ENCODE results near the gene GRIK1.

GRIK1 gene

DNA sequence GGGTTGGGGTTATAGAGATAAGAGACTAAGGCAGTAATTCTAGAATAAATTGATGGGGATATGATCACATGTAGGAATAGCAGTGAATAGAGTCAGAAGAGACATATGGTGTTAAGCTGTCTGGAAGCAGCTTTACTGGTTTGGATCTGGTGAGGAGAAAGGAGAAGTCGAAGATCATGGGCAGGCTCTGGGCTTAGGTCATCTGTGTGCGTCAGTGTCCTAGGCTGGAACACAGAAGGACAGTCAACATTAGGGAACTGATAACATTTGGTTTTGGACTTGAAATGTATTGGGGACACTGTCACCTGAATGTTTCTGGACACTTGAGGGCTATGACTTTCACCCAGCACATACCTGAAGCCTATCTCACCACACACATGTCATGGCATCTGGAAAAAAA is 13.9 kb upstream of the GRIK1 start:
- DNase-seq (ENCODE audit: low read depth, low spot score) = no peak
- no peaks in the 10 kb centered on the region for H3K9me3 ChIP-seq (ENCODE audit: low read depth, low read length)
- H3K36me3 ChIP-seq (ENCODE audit: insufficient read depth, low read length) = no peaks in the 10 kb centered on the region
- H3K9ac ChIP-seq (ENCODE audit: insufficient read length) = no peak overlapping the region
- no peak overlapping the region for H3K4me3 ChIP-seq
- no peak overlapping the region for H3K27ac ChIP-seq
- no peak for TF ChIP-seq POLR2AphosphoS5 (IDR thresholded peaks at IDR 0.05; ENCODE audit: borderline replicate concordance, low read depth, low read length)
- TF ChIP-seq EZH2 (IDR thresholded peaks at IDR 0.05) = no peak
- no peak for TF ChIP-seq FOXP2 (optimal IDR thresholded peaks at IDR 0.05; ENCODE audit: control extremely low read depth, extremely low read length, insufficient read depth)

DNA sequence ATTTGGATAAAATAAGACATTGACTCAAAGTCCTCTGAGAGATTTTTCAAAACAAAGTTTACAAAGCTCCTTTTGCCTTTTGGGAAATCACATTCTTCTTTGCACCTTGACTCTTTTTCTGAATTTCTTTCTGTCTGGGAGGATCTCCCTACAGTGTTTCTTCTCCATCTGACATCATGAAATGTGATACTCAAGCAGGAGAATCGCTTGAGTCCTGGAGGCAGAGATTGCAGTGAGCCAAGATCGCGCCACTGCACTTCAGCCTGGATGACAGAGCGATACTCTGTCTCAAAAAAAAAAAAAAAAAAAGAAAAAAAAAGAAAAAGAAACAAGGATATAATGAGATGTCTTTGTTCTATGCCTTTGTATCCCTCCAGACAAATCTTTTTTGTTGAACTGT is 13.3 kb upstream of the GRIK1 start:
- no peak for DNase-seq (ENCODE audit: low read depth, low spot score)
- TF ChIP-seq POLR2AphosphoS5 (IDR thresholded peaks at IDR 0.05; ENCODE audit: borderline replicate concordance, low read depth, low read length) (no peak), EZH2 (IDR thresholded peaks at IDR 0.05) (no peak), FOXP2 (optimal IDR thresholded peaks at IDR 0.05; ENCODE audit: control extremely low read depth, extremely low read length, insufficient read depth) (no peak)
- Histone ChIP-seq H3K9ac (ENCODE audit: insufficient read length) (no peak overlapping the region), H3K9me3 (ENCODE audit: low read depth, low read length) (no peaks in the 10 kb centered on the region), H3K4me3 (no peak overlapping the region), H3K27ac (no peak overlapping the region), H3K36me3 (ENCODE audit: insufficient read depth, low read length) (no peaks in the 10 kb centered on the region)

DNA sequence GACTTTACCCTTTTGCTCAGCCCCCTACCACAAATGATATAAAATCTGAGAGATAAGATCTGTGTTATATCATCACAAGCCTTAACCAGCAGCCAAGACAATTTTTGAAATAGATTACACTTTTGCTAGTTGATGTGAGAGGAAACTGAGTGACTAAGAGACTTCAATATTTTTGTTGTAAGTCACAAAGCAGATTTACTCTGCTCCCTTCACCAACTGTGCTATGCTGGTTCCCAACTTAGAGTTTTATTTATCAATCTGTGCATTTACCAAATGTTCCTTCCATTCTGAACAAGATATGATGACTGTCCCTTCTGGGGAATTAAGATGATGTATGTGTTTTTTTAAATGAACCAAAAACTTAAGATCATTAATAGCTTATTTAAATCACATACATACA is 12.1 kb upstream of the GRIK1 start:
- no peaks in the 10 kb centered on the region for H3K9me3 ChIP-seq (ENCODE audit: low read depth, low read length)
- no peak overlapping the region for H3K9ac ChIP-seq (ENCODE audit: insufficient read length)
- no peak for DNase-seq (ENCODE audit: low read depth, low spot score)
- TF ChIP-seq POLR2AphosphoS5 (IDR thresholded peaks at IDR 0.05; ENCODE audit: borderline replicate concordance, low read depth, low read length) (no peak), FOXP2 (optimal IDR thresholded peaks at IDR 0.05; ENCODE audit: control extremely low read depth, extremely low read length, insufficient read depth) (no peak), EZH2 (IDR thresholded peaks at IDR 0.05) (no peak)
- H3K4me3 ChIP-seq = no peak overlapping the region
- H3K36me3 ChIP-seq (ENCODE audit: insufficient read depth, low read length) = no peaks in the 10 kb centered on the region
- no peak overlapping the region for H3K27ac ChIP-seq

GRCh38 chr21:29949991-29950390 is 10.2 kb upstream of the GRIK1 start:
- Histone ChIP-seq H3K4me3 (no peak overlapping the region), H3K36me3 (ENCODE audit: insufficient read depth, low read length) (no peaks in the 10 kb centered on the region), H3K9me3 (ENCODE audit: low read depth, low read length) (no peaks in the 10 kb centered on the region), H3K27ac (no peak overlapping the region), H3K9ac (ENCODE audit: insufficient read length) (no peak overlapping the region)
- DNase-seq (ENCODE audit: low read depth, low spot score) = no peak
- TF ChIP-seq POLR2AphosphoS5 (IDR thresholded peaks at IDR 0.05; ENCODE audit: borderline replicate concordance, low read depth, low read length) = no peak
- TF ChIP-seq EZH2 (IDR thresholded peaks at IDR 0.05) = no peak
- TF ChIP-seq FOXP2 (optimal IDR thresholded peaks at IDR 0.05; ENCODE audit: control extremely low read depth, extremely low read length, insufficient read depth) = no peak

DNA sequence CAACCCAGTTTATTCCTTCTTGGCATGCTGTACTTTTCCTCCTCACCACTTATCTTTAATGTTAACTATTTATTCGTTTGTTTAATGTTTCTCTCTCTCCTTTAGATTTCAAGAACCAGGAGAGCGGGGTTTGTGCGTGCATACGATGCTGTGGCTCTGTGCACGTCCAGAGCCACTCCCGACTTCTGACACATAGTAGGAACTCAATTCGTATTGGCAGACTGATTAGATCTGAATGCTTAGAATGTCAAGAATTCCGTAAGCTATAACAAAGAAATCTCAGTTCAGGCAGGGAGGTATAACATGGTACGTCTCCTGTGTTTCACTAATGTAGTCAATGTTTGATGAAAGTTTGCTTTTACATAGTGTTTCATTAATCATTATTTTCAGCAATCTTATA is 7.3 kb upstream of the GRIK1 start:
- H3K36me3 ChIP-seq (ENCODE audit: insufficient read depth, low read length) = no peaks in the 10 kb centered on the region
- H3K9me3 ChIP-seq (ENCODE audit: low read depth, low read length) = no peaks in the 10 kb centered on the region
- no peak for DNase-seq (ENCODE audit: low read depth, low spot score)
- no peak overlapping the region for H3K27ac ChIP-seq
- TF ChIP-seq EZH2 (IDR thresholded peaks at IDR 0.05) (no peak), POLR2AphosphoS5 (IDR thresholded peaks at IDR 0.05; ENCODE audit: borderline replicate concordance, low read depth, low read length) (no peak), FOXP2 (optimal IDR thresholded peaks at IDR 0.05; ENCODE audit: control extremely low read depth, extremely low read length, insufficient read depth) (no peak)
- no peak overlapping the region for H3K9ac ChIP-seq (ENCODE audit: insufficient read length)
- no peak overlapping the region for H3K4me3 ChIP-seq

DNA sequence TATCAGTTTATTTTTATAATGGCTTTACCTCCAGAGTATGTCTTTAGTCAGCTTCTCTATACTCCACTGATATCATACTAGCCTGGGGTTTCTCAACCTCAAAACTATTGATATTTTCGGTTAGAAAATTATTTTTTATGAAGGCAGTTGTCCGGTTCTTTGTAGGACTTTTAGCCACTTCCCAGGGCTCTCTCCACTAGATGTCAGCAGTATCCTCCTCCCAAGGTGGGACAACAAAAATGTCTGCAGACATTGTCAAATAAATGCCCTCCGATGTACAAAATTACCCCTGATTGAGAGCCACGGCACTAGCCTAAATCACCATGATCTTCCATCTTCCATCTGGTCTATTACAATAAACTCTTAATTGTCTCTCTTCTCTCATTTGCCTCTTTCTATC is 4.1 kb upstream of the GRIK1 start:
- H3K36me3 ChIP-seq (ENCODE audit: insufficient read depth, low read length) = no peaks in the 10 kb centered on the region
- no peak overlapping the region for H3K9ac ChIP-seq (ENCODE audit: insufficient read length)
- TF ChIP-seq POLR2AphosphoS5 (IDR thresholded peaks at IDR 0.05; ENCODE audit: borderline replicate concordance, low read depth, low read length) (no peak), FOXP2 (optimal IDR thresholded peaks at IDR 0.05; ENCODE audit: control extremely low read depth, extremely low read length, insufficient read depth) (no peak), EZH2 (IDR thresholded peaks at IDR 0.05) (no peak)
- DNase-seq (ENCODE audit: low read depth, low spot score) = no peak
- no peak overlapping the region for H3K4me3 ChIP-seq
- no peaks in the 10 kb centered on the region for H3K9me3 ChIP-seq (ENCODE audit: low read depth, low read length)
- no peak overlapping the region for H3K27ac ChIP-seq

DNA sequence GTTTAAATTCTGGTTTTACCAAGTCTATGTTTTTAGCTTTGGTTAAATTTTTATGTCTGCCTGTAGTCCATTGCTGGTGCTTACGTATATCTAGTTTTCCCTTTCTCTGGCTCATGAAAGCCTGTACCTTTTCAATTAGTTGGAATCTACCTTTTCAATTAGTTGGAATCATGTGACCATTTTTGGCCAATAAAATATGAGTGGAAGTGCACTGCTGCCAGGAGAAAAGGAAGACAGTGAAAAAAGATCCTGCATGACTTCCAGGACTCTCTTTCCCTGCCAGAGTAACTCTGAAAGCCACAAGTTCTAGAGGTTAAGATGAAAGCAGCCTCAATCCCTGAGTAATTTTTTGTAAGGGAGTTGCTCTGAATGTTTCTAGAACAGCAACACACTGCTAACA is 2.2 kb upstream of the GRIK1 start:
- Histone ChIP-seq H3K9ac (ENCODE audit: insufficient read length) (no peak overlapping the region), H3K4me3 (no peak overlapping the region), H3K9me3 (ENCODE audit: low read depth, low read length) (no peaks in the 10 kb centered on the region), H3K36me3 (ENCODE audit: insufficient read depth, low read length) (no peaks in the 10 kb centered on the region), H3K27ac (no peak overlapping the region)
- no peak for DNase-seq (ENCODE audit: low read depth, low spot score)
- TF ChIP-seq POLR2AphosphoS5 (IDR thresholded peaks at IDR 0.05; ENCODE audit: borderline replicate concordance, low read depth, low read length) = no peak
- no peak for TF ChIP-seq FOXP2 (optimal IDR thresholded peaks at IDR 0.05; ENCODE audit: control extremely low read depth, extremely low read length, insufficient read depth)
- no peak for TF ChIP-seq EZH2 (IDR thresholded peaks at IDR 0.05)

GRCh38 chr21:29940991-29941390 is 1.2 kb upstream of the GRIK1 start:
- Histone ChIP-seq H3K9ac (ENCODE audit: insufficient read length) (no peak overlapping the region), H3K9me3 (ENCODE audit: low read depth, low read length) (no peaks in the 10 kb centered on the region), H3K27ac (no peak overlapping the region), H3K36me3 (ENCODE audit: insufficient read depth, low read length) (no peaks in the 10 kb centered on the region), H3K4me3 (no peak overlapping the region)
- no peak for TF ChIP-seq FOXP2 (optimal IDR thresholded peaks at IDR 0.05; ENCODE audit: control extremely low read depth, extremely low read length, insufficient read depth)
- no peak for TF ChIP-seq EZH2 (IDR thresholded peaks at IDR 0.05)
- TF ChIP-seq POLR2AphosphoS5 (IDR thresholded peaks at IDR 0.05; ENCODE audit: borderline replicate concordance, low read depth, low read length) = no peak
- no peak for DNase-seq (ENCODE audit: low read depth, low spot score)

GRCh38 chr21:29940361-29940760 is 565 bp upstream of the GRIK1 start:
- H3K4me3 ChIP-seq = peak overlapping the region; percentile 91
- H3K9me3 ChIP-seq (ENCODE audit: low read depth, low read length) = no peaks in the 10 kb centered on the region
- no peak for TF ChIP-seq EZH2 (IDR thresholded peaks at IDR 0.05)
- no peak for TF ChIP-seq FOXP2 (optimal IDR thresholded peaks at IDR 0.05; ENCODE audit: control extremely low read depth, extremely low read length, insufficient read depth)
- TF ChIP-seq POLR2AphosphoS5 (IDR thresholded peaks at IDR 0.05; ENCODE audit: borderline replicate concordance, low read depth, low read length) = no peak
- peak overlapping the region; percentile 16 for H3K9ac ChIP-seq (ENCODE audit: insufficient read length)
- no peak for DNase-seq (ENCODE audit: low read depth, low spot score)
- no peak overlapping the region for H3K27ac ChIP-seq
- H3K36me3 ChIP-seq (ENCODE audit: insufficient read depth, low read length) = no peaks in the 10 kb centered on the region

All from SK-N-MC (cell line).